NCI-H2107 treated with DMSO at 0.1 percent for 48 hours (cell line): Measurements from ENCODE around the gene APOL2.

Experiments
- DNase-seq: peaks from one replicate; lab custom pipeline; 2025; ENCODE audit not compliant: unreplicated experiment; lab: John Stamatoyannopoulos, UW

The APOL2 gene

GRCh38 chr22:36180038-36180880, 59.1 kb downstream of the APOL2 start:
- no peak for DNase-seq

GRCh38 chr22:36177160-36177559, 62.2 kb downstream of the APOL2 start:
- no peak for DNase-seq
